Measurements from ENCODE around the gene PICK1.

DNA sequence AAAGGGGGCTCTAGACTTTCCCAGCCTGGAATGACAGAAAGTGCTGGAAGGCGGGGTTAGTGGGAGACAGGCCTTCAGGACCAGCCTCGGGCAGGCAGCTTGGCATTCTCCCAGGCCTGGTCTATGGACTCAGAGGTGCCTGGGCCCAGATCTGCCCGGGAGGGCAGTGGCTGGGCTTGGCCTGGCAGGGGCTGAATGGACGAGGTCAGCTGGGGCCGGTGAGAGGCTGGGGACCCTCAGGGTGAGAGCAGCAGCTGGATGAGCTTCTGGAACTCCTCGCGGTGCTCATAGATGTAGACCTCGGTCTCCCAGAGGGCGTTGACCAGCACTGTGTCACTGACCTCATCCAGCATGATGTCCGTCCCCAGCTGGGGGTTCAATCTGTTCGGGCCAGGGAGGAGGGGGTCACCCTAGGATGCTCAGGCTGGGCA is 54.7 kb downstream of the PICK1 start:
- TF ChIP-seq CTCF (IDR thresholded peaks at IDR 0.05; ENCODE audit: low read depth, low read length) (no peak), POLR2A (IDR thresholded peaks at IDR 0.05; ENCODE audit: extremely low read depth, insufficient read length) (no peak), MYC (IDR thresholded peaks at IDR 0.05; ENCODE audit: low read depth, low read length) (no peak)
- TF ChIP-seq, protein P1, sequence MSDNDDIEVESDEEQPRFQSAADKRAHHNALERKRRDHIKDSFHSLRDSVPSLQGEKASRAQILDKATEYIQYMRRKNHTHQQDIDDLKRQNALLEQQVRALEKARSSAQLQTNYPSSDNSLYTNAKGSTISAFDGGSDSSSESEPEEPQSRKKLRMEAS (IDR thresholded peaks at IDR 0.05; ENCODE audit: low read depth, low read length): no peak

All from NB4 (cell line).